ENCODE data around the gene C1QTNF6.
"Not testable (repeated sequence)": the region's sequence is repeated elsewhere in the genome, so short reads cannot be mapped to it uniquely, and the experiment has no call there.

C1QTNF6 gene

DNA sequence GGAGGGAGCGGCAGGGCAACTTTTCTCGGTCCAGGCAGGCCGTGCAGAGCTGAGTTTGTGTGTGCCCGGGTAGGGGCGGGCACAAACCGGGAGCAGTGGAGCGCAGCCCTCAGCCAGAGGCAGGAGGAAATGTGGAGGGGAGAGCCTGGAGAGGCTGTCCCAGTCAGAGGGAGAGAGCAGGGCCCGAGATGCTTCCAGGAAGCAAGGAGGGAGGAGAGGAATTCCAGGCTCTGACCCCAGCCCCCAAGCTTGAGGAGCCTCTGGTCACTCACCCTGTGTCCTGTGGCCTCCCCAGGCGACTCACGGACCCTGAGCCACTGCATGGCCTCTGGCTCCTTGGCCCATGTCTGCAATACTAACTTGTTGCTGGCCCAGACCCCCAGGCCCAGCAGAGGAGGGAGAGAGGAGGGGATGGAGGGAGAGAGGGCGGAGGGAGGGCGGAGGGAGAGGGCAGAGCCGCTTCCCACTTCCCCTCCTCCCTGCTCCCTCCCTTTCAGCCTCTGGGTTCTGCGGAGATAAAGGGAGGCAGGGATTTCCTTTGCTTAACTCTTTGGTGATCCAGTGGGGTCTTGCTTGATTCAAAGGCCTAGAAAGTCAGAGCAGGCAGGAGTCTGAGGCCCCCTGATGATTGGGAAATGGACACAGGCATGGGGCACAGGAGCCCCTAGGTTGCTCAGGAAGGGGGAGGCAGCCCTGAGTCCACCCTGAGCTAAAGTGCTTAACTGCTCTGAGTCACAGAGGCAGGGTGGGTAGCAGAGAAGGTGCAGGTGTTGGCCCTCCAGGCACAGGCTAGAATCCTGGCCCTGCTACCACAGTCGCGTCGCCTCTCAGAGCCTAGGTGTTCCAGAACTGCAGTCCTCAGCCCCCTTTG lies at the start of gene C1QTNF6:
Gene C1QTNF6, minus strand, starts transcription at position 357 of the 871 bp plus-strand sequence. Its CDS starts 34 bp downstream, at position 323.
- peak; percentile 85 for DNase-seq (ENCODE audit: low read depth, low spot score)

DNA sequence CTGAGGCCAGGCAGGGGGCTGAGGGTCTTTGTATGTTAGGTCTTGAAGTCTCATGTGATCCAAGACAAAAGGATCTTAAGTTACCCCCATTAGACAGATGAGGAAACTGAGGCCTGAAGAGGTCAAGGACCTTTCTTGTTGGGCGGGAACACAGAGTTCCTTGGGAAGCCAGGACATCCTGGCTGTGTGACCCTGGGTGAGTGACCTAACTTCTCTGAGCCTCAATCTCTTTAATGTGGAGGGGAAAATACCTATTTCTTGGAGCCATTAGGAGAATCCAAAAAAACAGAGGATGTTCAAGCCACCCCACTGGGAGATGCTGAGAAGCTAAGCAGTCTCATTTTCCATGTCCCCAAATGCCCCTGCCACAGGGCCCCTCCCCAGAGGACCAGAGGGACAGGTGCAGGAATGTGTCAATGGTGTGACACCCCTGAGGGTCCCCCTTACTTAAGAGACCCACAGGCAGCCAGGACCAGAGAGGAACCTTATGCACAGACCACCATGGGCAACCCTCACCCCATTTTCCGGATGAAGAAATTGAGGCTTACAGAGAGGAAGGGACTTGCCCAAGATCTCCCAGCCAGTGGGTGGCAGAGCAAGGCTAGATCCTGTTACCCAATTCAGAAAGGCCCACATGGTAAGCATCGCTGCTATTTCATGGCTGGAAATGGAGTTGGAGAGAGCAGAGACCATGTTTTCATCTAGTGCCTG lies 48.0 kb upstream of the C1QTNF6 start:
- DNase-seq (ENCODE audit: low read depth, low spot score) = no peak

DNA sequence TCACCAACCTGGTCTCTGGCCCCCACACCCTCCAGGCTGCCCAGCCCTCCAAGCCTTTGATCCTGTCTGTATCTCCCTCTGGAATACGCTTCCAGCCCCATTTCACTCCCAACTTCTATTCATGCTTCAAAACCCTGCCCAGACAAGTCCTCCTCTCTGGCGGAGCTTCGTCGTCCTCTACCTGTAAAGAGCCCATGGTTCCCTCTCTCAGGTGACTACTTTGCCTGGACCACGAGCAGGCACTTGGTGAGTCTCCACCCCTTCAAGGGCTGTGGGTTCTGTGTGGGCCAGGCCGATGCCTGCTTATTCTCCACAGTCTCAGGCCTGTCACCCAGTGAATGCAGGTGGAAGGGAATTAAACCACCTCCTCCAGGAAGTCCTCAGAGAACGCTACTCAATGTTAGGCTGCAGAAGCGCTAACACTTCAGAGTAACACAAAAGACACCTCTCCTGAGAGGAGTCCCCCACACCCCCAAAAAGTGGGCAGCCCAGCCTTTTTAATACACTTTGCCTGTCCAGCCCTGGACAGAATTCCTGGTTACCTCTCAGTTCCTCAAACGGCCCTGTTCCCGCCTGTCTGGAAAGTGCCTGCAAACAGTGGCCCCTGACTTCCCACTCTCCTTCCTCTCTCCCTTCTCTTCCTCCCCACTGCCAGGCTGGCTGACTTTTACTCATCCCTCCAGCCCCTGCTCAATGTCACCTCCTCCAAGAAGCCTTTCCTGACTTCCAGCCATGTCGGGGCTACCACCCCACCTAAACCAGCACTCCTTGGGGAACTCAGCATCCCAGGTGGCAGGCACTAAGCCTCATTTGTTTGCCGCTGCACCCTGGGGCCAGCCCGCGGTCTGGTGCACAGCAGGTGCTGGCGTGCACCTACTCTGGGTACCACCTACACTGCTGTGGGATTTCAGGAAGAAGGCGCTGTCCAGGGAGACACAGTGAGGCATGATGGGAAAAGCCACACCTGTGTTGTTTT lies 47.0 kb upstream of the C1QTNF6 start:
- DNase-seq (ENCODE audit: low read depth, low spot score) = no peak

DNA sequence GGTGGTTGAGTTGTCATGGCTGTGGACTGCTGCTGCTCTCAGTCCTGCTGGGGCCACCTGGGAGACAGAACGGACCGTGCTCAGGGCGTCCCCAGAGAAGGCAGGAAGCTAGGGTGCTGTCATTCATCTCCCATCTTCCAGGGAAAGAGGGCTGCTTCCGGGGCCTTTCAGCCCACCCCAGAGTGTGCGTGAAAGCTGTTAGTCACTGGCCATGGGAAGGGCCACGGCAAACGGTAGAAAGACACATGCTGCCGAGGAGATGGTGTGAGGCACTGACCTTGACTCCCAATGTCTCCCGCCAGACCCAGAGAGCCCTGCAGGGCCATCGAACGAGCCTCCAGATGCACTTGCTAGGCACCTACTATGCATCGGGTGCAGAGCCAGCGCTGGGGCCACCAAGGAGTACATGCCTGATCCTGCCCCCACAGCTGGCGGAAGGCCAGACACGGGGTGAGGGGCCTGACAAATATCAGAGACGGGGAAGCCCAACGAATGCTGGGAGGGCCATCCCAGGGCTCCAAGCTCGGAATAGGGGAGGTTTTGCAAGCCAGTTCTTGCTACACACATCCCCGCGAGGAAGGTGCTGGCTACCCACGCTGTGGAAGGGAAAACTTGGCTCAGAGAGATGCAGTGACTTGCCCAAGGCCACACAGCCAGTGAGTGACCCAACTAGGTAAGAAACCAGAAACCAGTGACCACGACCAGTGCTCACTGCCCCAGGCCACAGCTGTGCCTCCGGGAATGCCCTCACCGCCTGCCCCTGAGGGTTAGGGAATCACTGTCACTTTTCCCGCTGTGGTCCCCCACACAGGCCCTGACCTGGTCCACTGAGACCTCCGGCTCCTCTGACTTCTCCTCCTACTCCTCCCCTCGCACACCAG lies 45.9 kb upstream of the C1QTNF6 start:
- no peak for DNase-seq (ENCODE audit: low read depth, low spot score)

DNA sequence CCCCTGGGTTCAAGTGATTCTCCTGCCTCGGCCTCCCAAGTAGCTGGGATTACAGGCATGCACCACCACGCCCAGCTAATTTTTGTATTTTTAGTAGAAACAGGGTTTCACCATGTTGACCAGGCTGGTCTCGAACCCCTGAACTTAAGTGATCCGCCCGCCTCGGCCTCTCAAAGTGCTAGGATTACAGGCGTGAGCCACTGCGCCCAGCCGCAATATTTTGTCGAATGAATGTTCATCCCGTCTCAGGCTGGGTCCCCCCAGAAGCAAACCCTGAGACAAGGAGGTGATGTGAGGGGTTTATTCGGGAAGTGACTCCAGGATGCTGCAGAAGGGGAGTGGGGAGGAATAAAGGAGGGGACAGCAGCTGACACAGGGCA lies 45.3 kb upstream of the C1QTNF6 start:
- not testable (repeated sequence) for DNase-seq (ENCODE audit: low read depth, low spot score)

DNA sequence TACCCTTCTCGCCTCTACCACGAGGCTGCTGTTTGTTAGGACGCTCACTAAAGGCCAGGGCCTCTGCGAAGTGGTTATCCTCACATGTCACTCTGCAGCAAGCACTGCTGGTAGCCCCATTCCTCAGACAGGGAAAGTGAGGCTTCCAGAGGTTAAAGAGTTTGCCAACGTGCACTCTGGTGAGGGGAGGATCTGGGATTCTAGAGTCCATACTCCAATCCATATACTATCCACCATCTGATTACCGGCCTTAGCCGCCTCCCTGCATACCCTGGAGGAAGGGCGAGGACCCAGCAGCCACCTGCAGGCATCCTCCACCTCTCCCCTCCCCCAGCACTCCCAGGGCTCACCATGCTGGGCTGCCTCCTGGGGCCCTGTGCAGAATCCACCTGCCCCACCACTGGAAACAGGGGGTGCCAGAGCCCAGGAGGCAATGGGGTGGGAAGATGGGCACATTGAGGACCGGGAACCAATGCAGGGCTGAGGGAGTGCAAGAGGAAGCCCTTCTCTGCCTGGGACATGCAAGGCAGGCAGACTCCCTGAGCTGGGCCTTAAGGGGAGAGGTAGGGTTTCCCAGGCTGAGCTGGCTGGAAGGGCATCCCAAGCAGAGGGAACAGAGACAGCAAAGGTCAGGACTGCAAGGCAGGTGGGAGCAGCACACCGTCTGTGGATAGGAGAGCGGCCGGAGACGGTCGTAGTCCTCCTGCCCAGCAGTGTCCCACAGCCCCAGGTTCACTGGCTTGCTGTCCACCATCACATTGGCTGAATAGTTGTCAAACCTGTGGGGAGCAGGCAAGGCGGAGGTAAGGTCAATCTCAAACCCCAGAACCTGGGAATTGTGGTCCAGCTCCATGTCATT lies 44.3 kb upstream of the C1QTNF6 start:
- DNase-seq (ENCODE audit: low read depth, low spot score) = no peak

DNA sequence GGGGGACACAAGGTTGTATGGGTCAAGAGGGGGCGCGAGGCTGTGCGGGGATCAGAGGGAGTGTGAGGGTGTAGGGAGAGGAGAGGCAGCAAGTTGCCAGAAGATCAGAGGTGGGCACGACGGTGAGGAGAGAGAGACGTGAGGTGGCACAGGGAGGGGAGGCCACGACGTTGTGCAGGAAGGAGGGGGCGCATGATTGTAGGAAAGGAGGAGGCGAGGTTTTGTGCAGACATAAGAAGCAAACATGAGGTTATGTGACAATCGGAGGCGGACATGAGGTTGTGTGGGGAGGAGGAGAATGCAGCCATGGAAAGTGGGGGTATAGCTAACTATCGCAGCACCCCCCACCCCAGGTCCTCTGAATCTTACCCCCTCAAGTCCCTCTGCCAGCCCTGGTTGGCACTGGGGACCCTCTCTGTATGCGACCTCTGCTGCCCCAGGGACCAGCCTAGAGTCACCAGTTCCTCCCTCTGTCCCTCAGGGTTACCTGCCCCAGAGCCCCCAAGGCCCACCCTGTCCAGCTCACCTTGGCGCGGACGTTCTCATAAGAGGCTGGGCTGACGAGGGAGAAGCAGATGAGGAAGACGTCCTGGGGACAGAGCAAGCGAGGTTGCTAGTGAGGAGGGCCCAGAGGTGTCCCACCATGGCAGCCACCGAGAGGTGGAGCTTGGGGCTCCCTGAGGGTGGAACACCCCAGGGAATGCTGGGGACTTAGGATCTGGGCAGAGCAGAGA lies 43.5 kb upstream of the C1QTNF6 start:
- DNase-seq (ENCODE audit: low read depth, low spot score) = no peak

DNA sequence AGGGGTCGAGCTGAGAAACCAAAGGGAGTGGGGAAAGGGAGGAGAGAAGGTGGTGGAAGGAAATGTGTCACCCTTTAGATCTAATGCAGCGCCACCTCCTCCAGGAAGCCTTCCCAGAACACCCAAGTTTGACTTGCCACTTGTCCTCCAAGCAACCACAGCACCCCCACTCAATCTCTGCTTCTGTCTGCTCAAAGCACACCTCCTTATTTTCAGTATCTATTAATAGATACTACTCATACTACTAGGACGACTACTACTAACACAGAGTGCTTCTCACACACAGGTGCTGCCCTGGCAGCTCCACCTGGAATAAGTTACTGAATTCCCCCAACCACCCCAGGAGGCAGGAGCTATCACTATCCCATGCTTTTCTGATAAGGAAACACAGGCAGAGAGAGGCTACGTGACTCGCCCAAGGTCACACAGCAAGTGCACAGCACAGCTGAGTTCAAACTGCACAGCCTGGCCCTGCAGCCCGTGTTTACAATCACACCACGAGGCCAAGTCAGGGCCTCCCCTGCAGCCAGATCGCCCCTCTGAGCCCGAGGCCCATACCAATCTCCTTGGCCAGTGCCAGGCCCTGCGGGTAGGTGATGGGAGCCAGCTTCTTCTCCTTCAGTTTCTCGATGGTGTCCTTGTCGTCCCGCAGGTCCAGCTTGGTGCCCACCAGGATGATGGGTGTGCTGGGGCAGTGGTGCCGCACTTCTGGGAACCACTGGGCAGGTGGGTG lies 42.8 kb upstream of the C1QTNF6 start:
- DNase-seq (ENCODE audit: low read depth, low spot score) = no peak

DNA sequence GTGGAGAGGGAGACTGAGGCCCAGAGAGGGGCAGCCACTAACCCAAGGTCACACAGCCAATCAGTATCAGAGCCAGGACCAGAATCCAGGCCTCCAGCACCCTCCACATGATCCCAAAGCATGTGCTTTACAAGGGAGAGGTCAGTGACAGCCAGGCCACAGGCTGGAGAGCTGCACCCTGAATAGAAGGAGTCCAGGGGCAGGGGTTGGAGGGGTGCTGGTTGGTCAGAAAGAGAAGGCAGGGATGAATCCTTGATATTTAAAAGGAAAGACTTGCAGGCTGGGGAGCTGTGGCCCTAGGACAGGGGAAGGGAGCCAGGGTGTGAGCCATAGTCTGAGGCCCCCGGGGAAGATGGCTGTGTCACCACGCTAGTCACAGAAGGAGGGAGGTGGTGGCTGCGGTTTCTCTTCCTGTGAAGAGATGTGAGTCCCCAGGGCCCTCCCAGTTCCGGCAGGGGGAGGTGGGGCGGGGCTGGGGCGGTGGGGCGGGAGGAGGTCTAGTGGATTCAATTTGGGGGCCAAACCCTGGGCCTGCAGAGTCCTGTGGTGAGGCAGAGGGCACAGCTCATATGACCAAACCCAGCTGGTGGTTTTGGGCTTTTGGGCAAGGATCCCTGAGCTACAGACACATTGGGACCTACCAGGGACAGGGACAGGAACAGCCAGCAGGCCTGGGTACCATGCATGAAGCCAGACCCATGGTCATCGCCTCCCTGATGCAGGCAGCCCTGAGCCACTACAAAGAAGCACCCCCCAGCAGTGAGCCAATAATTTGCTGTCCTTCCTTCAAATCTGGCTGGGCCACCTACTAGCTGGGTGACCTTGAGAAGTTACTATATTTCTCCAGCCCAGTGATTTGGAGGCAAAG lies 42.0 kb upstream of the C1QTNF6 start:
- no peak for DNase-seq (ENCODE audit: low read depth, low spot score)

DNA sequence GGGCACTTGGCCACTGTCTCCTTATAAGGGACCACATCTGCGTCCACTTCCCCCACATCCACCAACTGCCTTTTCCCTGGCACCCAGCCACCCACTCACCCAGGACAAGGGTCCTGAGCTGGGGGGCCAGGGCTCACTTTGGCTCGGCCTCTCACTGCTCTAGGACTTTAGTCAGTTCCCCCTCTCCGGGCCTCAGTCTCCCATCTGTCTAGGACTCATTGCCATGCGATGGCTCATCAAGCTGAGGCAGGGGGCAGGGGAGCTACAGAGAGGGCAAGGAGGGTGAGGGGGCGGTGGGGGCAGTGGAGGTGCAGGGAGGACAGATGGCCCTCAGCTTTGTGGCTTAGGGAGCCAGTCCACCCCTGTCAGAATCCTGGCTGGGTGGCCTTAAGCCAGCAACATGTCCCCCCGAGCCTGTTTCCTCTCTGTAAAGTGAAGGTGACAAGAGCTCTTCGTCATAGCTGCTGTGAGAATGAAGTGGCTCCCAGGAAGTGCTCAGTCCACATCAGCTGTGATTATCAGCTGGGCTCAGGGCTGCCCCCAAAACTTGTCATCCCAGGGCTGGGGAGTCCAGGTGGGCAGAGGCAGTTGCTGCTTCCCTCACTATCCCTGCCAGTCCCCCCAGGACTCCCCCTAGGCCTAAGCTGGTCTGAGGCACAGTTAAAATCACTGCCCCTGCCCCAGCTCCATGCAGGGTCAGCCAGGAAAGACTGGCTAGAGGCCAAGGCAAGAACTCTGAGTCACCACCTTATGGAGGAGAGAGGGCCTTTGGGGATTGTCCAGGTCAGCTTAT lies 41.2 kb upstream of the C1QTNF6 start:
- DNase-seq (ENCODE audit: low read depth, low spot score) = no peak

DNA sequence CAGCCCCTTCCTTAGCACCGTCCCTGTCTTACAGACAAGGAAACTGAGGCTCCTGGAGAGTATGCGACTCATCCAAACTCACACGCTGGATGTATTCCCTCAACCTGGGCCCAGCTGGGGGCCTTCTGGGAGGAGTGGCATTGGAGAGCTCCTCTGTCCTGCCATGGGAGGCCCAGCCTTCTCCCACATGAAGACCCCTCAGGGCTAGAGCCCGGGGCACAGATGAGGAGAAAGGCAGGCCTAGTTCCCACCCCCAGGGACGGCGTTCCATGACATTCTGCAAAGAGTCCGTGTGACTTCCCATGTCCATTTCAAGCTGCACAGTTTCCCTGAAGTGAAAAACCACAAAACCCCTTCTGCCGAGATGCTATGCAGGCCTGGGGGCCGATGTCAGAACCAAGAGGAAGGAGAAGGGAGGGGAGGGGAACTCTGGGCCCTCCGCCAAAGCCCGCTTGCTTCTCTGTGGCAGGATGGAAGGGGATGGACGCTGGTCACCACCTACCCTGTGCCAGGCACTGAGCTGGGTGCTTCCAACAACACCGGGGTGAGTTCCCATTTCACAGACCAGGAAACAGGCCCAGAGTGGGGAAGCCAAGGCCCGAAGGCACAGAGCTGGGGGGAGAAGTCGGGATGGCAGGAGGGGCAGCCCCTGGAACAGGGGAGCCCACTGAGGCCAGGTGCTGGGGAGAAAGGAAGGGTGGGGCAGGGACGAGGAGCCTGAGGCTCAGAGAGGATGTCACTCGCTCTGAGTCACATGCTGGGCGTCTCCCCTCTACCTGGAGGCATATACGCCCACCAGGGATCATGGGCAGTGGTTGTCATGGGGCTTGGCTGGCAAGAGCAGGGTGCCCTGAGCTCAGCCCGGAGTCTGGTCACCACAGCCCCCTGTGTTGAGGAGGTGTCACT lies 40.3 kb upstream of the C1QTNF6 start:
- no peak for DNase-seq (ENCODE audit: low read depth, low spot score)

DNA sequence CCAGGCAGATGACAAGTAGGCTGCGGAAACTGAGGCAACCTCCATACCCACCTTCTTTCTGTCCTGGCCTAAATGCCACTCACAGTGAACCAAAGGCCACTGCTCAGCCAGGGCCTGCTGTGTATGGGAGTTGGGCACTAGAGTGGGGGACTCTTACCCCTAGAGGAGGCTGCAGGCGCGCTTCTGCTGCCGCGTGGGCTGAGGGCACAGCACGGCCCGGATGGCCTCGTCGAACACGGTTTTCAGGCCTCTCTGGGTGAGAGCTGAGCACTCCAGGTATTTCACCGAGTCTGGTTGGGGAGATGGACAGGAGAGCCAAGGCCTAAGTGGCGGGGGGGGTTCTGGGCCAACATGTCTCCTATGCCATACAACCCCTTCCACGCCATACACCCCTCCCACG lies 38.5 kb upstream of the C1QTNF6 start:
- no peak for DNase-seq (ENCODE audit: low read depth, low spot score)

DNA sequence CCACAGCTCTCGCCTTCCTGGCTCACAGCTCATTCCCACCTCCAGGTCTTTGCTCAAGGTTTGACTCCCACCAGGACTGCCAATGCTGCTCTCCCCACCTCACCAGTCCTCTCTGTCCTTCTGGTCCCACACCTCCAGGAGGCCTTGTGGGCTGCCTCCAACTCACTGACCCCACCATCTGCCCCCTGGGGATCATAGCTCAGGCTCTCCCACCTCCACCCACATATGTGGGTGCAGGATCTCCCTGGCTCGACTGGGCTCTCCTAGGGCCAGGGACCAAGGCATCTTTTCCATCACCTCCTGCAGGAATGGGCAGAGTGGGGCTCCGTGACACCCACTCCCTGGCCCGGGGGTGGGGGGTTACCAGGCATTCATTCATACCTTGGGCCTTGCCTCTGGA lies 38.0 kb upstream of the C1QTNF6 start:
- no peak for DNase-seq (ENCODE audit: low read depth, low spot score)

DNA sequence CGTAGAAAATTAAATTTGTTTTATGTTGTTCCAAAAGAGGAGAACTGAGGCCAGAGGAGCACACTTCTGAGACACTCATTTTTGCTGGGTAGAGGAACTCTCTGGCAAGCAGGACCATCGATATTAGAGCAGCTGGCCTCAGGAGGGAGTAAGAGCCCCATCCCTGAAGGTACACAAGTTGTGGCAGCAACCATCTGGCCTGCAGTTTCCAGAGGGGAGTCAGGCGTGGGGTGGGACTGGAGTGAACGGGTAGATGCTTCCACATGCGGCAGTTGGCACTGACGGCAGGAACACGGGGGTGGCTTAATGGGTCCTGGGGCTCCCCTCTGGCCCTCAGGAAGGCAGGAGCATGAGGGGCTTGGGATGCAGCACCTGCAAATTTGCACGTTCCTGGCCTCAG lies 37.4 kb upstream of the C1QTNF6 start:
- no peak for DNase-seq (ENCODE audit: low read depth, low spot score)

DNA sequence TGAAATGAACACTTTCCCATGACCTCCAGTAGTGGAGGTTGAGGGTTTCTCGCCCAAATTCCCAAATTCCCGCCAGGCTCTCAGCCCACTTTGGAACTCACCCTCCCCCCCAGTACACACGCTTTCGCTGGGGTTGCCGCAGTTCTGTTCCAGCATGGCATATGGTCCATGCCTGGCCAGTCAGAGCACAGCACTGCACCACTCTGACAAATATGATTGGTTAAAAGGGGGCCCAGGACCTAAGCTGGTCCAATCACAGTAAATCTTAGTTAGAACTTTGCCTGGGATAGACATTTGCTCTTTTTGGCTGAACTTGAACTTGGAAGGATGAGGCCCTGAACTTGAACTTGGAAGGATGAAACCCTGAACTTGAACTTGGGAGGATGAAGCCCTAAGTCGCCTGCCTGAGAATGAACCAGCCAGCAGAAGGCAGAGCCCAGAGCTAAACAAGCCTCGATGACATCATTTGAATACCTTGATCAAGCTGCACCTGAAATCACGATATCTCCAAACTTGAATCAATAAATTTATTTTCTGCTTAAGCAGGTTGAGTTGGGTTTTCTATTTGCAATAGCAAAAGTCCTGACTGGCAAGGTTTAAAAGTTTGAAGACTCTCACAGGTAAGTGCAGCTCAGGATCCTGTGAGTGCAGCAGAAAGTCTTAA lies 36.8 kb upstream of the C1QTNF6 start:
- no peak for DNase-seq (ENCODE audit: low read depth, low spot score)
